GM12891 (cell line): ENCODE results near the gene IGF1.

Experiments used
- POLR2A ChIP-seq: IDR thresholded peaks from 2 replicates; pipeline ENCODE4 v1.6.1; 2011; ENCODE audit warnings: low read depth, low read length, control low read depth
- TAF1 ChIP-seq: IDR thresholded peaks from 2 replicates; pipeline ENCODE4 v1.6.1; 2011; ENCODE audit warnings: low read depth, low read length, control low read depth

DNA sequence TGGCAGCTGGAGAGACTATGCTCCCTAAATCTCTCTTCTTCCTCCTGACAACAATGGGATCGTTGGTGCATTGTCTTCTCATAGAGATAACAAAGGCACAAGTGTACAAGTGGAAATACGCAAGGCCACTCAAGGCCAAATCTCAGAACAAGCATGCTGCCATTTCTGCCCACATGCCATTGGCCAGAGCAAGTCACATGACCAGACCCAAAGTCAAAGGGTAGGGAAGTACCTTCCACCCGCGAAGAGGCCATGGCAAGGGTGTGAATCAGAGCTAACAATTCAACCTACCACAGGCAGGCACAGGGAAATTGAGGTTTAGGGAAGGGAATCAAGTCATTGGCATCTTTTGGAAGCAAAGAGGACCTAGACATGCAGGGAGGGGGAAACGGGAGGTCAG, 38.5 kb upstream of the IGF1 start:
- TF ChIP-seq POLR2A, result no peak
- no peak for TF ChIP-seq TAF1
